ENCODE data around the gene STX2. TPM values are rescaled to one million over a fixed set of nuclear protein-coding genes. Genes with fewer than 3 reads are reported as not detected.

The STX2 gene
- total and polyA plus RNA-seq, 3 donors from 2014 or later, result 27.3 to 39.5 (median 33.5) TPM

GRCh38 chr12:130780325-130780724, 58.7 kb downstream of the STX2 start:
- Histone ChIP-seq H3K27me3 (no peaks in the 10 kb centered on the region), H3K4me1 (peaks cover 11% of the 10 kb centered on the region), H3K9me3 (no peaks in the 10 kb centered on the region), H3K36me3 (ENCODE audit: low read depth, missing control alignments) (no peaks in the 10 kb centered on the region), H3K27ac (no peak overlapping the region), H3K4me3 (no peak overlapping the region)
- intact Hi-C loops (cut with DNase I; ENCODE audit: low total_unique reads), result no loop called here
- TF ChIP-seq POLR2A (IDR thresholded peaks at IDR 0.05) (no peak), CTCF (IDR thresholded peaks at IDR 0.05) (no peak)
- DNase-seq, result no peak
- WGBS, 2 donors, result 87% methylated on average over 9 to 10 of the region's 10 CpGs

- no peaks in the 10 kb centered on the region for H3K27me3 ChIP-seq
- no peak for DNase-seq
Measured at GRCh38 chr12:130778776-130779175, 60.3 kb downstream of the STX2 start.

GRCh38 chr12:130776857-130777339, 62.2 kb downstream of the STX2 start:
- H3K9me3 ChIP-seq, result no peaks in the 10 kb centered on the region
- H3K4me3 ChIP-seq, result peak overlapping the region in 1 of 2 donors; percentile 31
- no peak for DNase-seq
- whole genome bisulfite sequencing, 2 donors, result 54 to 59% methylated on average over 11 of the region's 11 CpGs
- no peaks in the 10 kb centered on the region for H3K27me3 ChIP-seq
- peaks cover 11% of the 10 kb centered on the region for H3K4me1 ChIP-seq
- no peak overlapping the region for H3K27ac ChIP-seq
- intact Hi-C loops (cut with DNase I; ENCODE audit: low total_unique reads), result no loop called here
- no peaks in the 10 kb centered on the region for H3K36me3 ChIP-seq (ENCODE audit: low read depth, missing control alignments)
- no peak for TF ChIP-seq CTCF (IDR thresholded peaks at IDR 0.05)
- TF ChIP-seq POLR2A (IDR thresholded peaks at IDR 0.05), result no peak

More at GRCh38 chr12:130778776-130779175, 60.3 kb downstream of the STX2 start:
- no peak for TF ChIP-seq POLR2A (IDR thresholded peaks at IDR 0.05)
- TF ChIP-seq CTCF (IDR thresholded peaks at IDR 0.05), result no peak
- Histone ChIP-seq H3K4me1 (peaks cover 11% of the 10 kb centered on the region), H3K4me3 (no peak overlapping the region), H3K27ac (no peak overlapping the region), H3K9me3 (no peaks in the 10 kb centered on the region), H3K36me3 (ENCODE audit: low read depth, missing control alignments) (no peaks in the 10 kb centered on the region)
- intact Hi-C loops (cut with DNase I; ENCODE audit: low total_unique reads), result no loop called here
- 94 to 97% methylated on average over 5 of the region's 5 CpGs for WGBS, 2 donors

DNA sequence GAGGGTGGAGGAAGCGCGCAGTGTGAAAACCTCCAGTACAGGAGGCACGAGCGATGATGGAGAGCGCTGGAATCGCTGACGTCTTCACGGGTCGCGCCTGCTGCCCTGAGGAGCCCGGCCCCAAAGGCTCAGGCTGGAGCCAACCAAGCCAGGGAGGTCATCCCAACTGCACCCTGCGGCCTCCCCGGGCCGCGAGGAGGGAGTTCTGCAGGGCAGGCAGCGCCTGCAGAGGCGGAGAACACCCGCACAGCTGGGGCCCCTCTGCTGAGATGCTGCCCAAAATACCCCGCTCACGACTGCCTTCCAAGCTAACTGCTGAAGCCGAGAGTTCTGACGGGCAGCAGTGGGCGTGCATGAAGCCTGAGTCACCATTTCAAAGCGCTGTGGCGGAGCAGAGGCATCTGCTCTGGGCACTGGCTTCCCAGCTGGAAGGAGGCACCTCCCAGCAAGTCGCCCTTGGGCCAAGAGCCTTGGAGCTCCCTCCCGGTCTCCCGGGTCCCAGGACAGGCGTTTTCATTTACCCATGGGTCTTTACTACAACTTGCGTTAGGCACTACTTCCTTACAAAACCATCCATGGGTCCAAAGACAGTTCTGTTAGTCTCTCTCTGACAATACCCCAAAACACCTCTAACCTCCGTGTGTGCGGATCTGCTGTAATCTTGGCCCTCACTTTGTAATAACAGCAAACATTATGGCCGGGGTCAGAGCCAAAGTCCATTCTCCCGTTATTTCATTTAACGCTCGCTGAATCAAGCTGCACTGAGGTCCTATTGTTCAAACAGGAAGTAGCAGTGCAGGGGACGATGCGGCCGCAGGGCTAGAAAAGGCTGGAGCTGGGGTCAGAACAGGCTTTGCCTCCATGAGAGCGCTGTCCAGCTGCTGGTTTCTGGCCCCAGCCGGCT, 62.8 kb downstream of the STX2 start:
- TF ChIP-seq CTCF (IDR thresholded peaks at IDR 0.05) (no peak), POLR2A (IDR thresholded peaks at IDR 0.05) (no peak)
- H3K36me3 ChIP-seq (ENCODE audit: low read depth, missing control alignments), result no peaks in the 10 kb centered on the region
- intact Hi-C loops (cut with DNase I; ENCODE audit: low total_unique reads), result no loop called here
- peak overlapping the region in 1 of 2 donors; percentile 31 for H3K4me3 ChIP-seq
- no peaks in the 10 kb centered on the region for H3K9me3 ChIP-seq
- DNase-seq, result peak; percentile 67
- H3K27ac ChIP-seq, result no peak overlapping the region
- no peaks in the 10 kb centered on the region for H3K27me3 ChIP-seq
- peaks cover 11% of the 10 kb centered on the region for H3K4me1 ChIP-seq
- WGBS, 2 donors, result 3 to 5% methylated on average over 36 to 38 of the region's 41 CpGs

Measured in testis (tissue), 3 donors.